ENCODE results near the gene SLC35A1.
"Not testable (repeated sequence)": the region's sequence is repeated elsewhere in the genome, so short reads cannot be mapped to it uniquely, and the experiment has no call there.

SLC35A1 gene

GRCh38 chr6:87472525-87473418 is at the start of gene SLC35A1:
TSS of gene SLC35A1 (plus strand) at chr6:87472974. CDS start at chr6:87473004, 30 bp downstream.
- peak; percentile 81 for DNase-seq (ENCODE audit: low read depth)

- no peak for DNase-seq (ENCODE audit: low read depth)
Observed at GRCh38 chr6:87426789-87427188, 46.0 kb upstream of the SLC35A1 start.

GRCh38 chr6:87430499-87430898 is 42.3 kb upstream of the SLC35A1 start:
- DNase-seq (ENCODE audit: low read depth), result no peak

- DNase-seq (ENCODE audit: low read depth), result peak; percentile 33
Observed at GRCh38 chr6:87431263-87431662, 41.5 kb upstream of the SLC35A1 start.

GRCh38 chr6:87436435-87436834 is 36.3 kb upstream of the SLC35A1 start:
- DNase-seq (ENCODE audit: low read depth), result peak; percentile 58

GRCh38 chr6:87441711-87442110 is 31.1 kb upstream of the SLC35A1 start:
- DNase-seq (ENCODE audit: low read depth), result no peak

- DNase-seq (ENCODE audit: low read depth), result no peak
Observed at GRCh38 chr6:87444362-87444761, 28.4 kb upstream of the SLC35A1 start.

- DNase-seq (ENCODE audit: low read depth), result no peak
Observed at GRCh38 chr6:87465051-87465450, 7.7 kb upstream of the SLC35A1 start.

- DNase-seq (ENCODE audit: low read depth), result peak; percentile 41
Observed at GRCh38 chr6:87473419-87473903, 687 bp downstream of the SLC35A1 start.

- DNase-seq (ENCODE audit: low read depth), result no peak
Observed at GRCh38 chr6:87481931-87482330, 9.2 kb downstream of the SLC35A1 start.

GRCh38 chr6:87482366-87482765 is 9.6 kb downstream of the SLC35A1 start:
- DNase-seq (ENCODE audit: low read depth), result no peak

- DNase-seq (ENCODE audit: low read depth), result peak; percentile 81
Observed at GRCh38 chr6:87483929-87484328, 11.2 kb downstream of the SLC35A1 start.

- DNase-seq (ENCODE audit: low read depth), result no peak
Observed at GRCh38 chr6:87484491-87484890, 11.7 kb downstream of the SLC35A1 start.

- DNase-seq (ENCODE audit: low read depth), result peak; percentile 53
Observed at GRCh38 chr6:87487555-87487954, 14.8 kb downstream of the SLC35A1 start.

GRCh38 chr6:87489326-87489725 is 16.6 kb downstream of the SLC35A1 start:
- not testable (repeated sequence) for DNase-seq (ENCODE audit: low read depth)

GRCh38 chr6:87494761-87495422 is 22.1 kb downstream of the SLC35A1 start:
- DNase-seq (ENCODE audit: low read depth), result no peak

- DNase-seq (ENCODE audit: low read depth), result no peak
Observed at GRCh38 chr6:87498048-87498447, 25.3 kb downstream of the SLC35A1 start.

GRCh38 chr6:87501809-87502572 is 29.2 kb downstream of the SLC35A1 start:
- DNase-seq (ENCODE audit: low read depth), result no peak

- DNase-seq (ENCODE audit: low read depth), result no peak
Observed at GRCh38 chr6:87504441-87504840, 31.7 kb downstream of the SLC35A1 start.

GRCh38 chr6:87514831-87515230 is 42.1 kb downstream of the SLC35A1 start:
- DNase-seq (ENCODE audit: low read depth), result no peak

GRCh38 chr6:87518453-87518852 is 45.7 kb downstream of the SLC35A1 start:
- no peak for DNase-seq (ENCODE audit: low read depth)

- DNase-seq (ENCODE audit: low read depth), result no peak
Observed at GRCh38 chr6:87522686-87523085, 49.9 kb downstream of the SLC35A1 start.

All from ELR (cell line).